Prostate gland (tissue), 2 donors: ENCODE measurements around the gene ALDH16A1. TPM values are rescaled to one million over a fixed set of nuclear protein-coding genes. Genes with fewer than 3 reads are reported as not detected.

Experiments used
- DNase-seq: peaks from one replicate; pipeline ENCODE4 v3.0.0-alpha.2; 2019; ENCODE audit warnings: low spot score
- H3K27ac ChIP-seq, 2 donors: fragments of 200-600 bp; sonication (generic); 2 replicates each; pipeline ENCODE4 v1.5.1; 2017 to 2019
- H3K27me3 ChIP-seq: fragments of 200-600 bp; sonication (generic); replicated peaks from 2 replicates; pipeline ENCODE4 v1.5.1; 2019; ENCODE audit not compliant: insufficient read depth
- H3K36me3 ChIP-seq, 2 donors: fragments of 200-600 bp; sonication (generic); 1 replicate in 1 of 2; 2 replicates in 1 of 2; pipeline versions ENCODE4 v1.5.1 to v1.8.1; 2017 to 2019
- H3K4me1 ChIP-seq: fragments of 200-600 bp; sonication (generic); replicated peaks from 2 replicates; pipeline ENCODE4 v1.5.1; 2019
- H3K4me3 ChIP-seq, 2 donors: fragments of 200-600 bp; sonication (generic); 2 replicates each; pipeline ENCODE4 v1.5.1; 2017 to 2019
- H3K9me3 ChIP-seq: fragments of 200-600 bp; sonication (generic); 2 replicates; pipeline ENCODE4 v1.5.1; 2017
- CTCF ChIP-seq, 4 experiments: fragments of 200-600 bp in 2 of 4; fragments of 450-650 bp in 2 of 4; sonication (generic) in 2 of 4; IDR thresholded peaks; 1 replicate in 3 of 4; 2 replicates in 1 of 4; pipeline ENCODE4 v1.5.1; 2016 to 2019; ENCODE audit warnings: antibody characterized with exemption in 4 of 4, mild to moderate bottlenecking in 2 of 4, moderate library complexity in 2 of 4
- POLR2A ChIP-seq: fragments of 450-650 bp; IDR thresholded peaks from one replicate; pipeline ENCODE4 v1.6.1; 2016; ENCODE audit warnings: antibody characterized with exemption, mild to moderate bottlenecking
- POLR2AphosphoS5 ChIP-seq: sonication (generic); formaldehyde crosslinking; IDR thresholded peaks from one replicate; pipeline ENCODE4 v1.6.1; 2017; ENCODE audit warnings: antibody characterized with exemption
- WGBS: methylation state at CpG from one replicate; pipeline ENCODE4 v1.1.5; 2018; 5-methylcytosine and 5-hydroxymethylcytosine counted together
- intact Hi-C: fragments of 100-400 bp; cut with DNase I; formaldehyde crosslinking; loops from one replicate; pipeline ENCODE4 v1.14.2; 2022
- total RNA-seq, 2 donors: library from RNA; depleted of rRNA; stranded (reverse); fragments of >200 nt; gene quantifications; one replicate each; pipeline ENCODE4 v1.1.0, GENCODE V29; 2016

The ALDH16A1 gene
- total RNA-seq, 2 donors from 2014 or later: 24.3 to 42.0 TPM

GRCh38 chr19:49434907-49435583 is 18.0 kb upstream of the ALDH16A1 start:
- intact Hi-C loops: no loop called here
- H3K4me1 ChIP-seq: no peaks in the 10 kb centered on the region
- H3K9me3 ChIP-seq: no peaks in the 10 kb centered on the region
- H3K27ac ChIP-seq: no peak overlapping the region
- DNase-seq: no peak
- no peak overlapping the region for H3K4me3 ChIP-seq
- peaks cover 44% of the 10 kb centered on the region for H3K27me3 ChIP-seq
- whole genome bisulfite sequencing: 89% methylated on average over 18 of the region's 18 CpGs
- TF ChIP-seq POLR2AphosphoS5 (no peak), POLR2A (no peak), CTCF (IDR thresholded peaks at IDR 0.05) (no peak)
- no peaks in the 10 kb centered on the region for H3K36me3 ChIP-seq

- DNase-seq: no peak
- TF ChIP-seq POLR2AphosphoS5: no peak
- no peak for TF ChIP-seq CTCF (IDR thresholded peaks at IDR 0.05)
- TF ChIP-seq POLR2A: no peak
- no peak overlapping the region for H3K27ac ChIP-seq
- H3K36me3 ChIP-seq: no peaks in the 10 kb centered on the region
- no peak overlapping the region for H3K4me3 ChIP-seq
- no peaks in the 10 kb centered on the region for H3K9me3 ChIP-seq
- WGBS: 88% methylated on average over 10 of the region's 10 CpGs
- no peaks in the 10 kb centered on the region for H3K4me1 ChIP-seq
- peaks cover 45% of the 10 kb centered on the region for H3K27me3 ChIP-seq
- intact Hi-C loops: no loop called here
Measured at GRCh38 chr19:49435670-49436069, 17.4 kb upstream of the ALDH16A1 start.

- Histone ChIP-seq H3K27ac (no peak overlapping the region), H3K36me3 (no peaks in the 10 kb centered on the region), H3K27me3 (peaks cover 42% of the 10 kb centered on the region), H3K4me3 (no peak overlapping the region), H3K4me1 (no peaks in the 10 kb centered on the region), H3K9me3 (no peaks in the 10 kb centered on the region)
- no peak for DNase-seq
- WGBS: 13% methylated on average over 42 of the region's 42 CpGs
- intact Hi-C loops: no loop called here
- TF ChIP-seq POLR2AphosphoS5 (no peak), CTCF (IDR thresholded peaks at IDR 0.05) (no peak), POLR2A (no peak)
Measured at GRCh38 chr19:49436381-49437017, 16.5 kb upstream of the ALDH16A1 start.

- DNase-seq: no peak
- 15% methylated on average over 8 of the region's 8 CpGs for WGBS
- H3K27me3 ChIP-seq: peaks cover 39% of the 10 kb centered on the region
- no peaks in the 10 kb centered on the region for H3K4me1 ChIP-seq
- TF ChIP-seq CTCF (IDR thresholded peaks at IDR 0.05) (no peak), POLR2A (no peak), POLR2AphosphoS5 (no peak)
- no peaks in the 10 kb centered on the region for H3K36me3 ChIP-seq
- no peak overlapping the region for H3K27ac ChIP-seq
- intact Hi-C loops: no loop called here
- H3K9me3 ChIP-seq: no peaks in the 10 kb centered on the region
- no peak overlapping the region for H3K4me3 ChIP-seq
Measured at GRCh38 chr19:49437231-49437630, 15.8 kb upstream of the ALDH16A1 start.

GRCh38 chr19:49438261-49438660 is 14.8 kb upstream of the ALDH16A1 start:
- no peak for DNase-seq
- no peak overlapping the region for H3K4me3 ChIP-seq
- TF ChIP-seq POLR2AphosphoS5: no peak
- no peak for TF ChIP-seq CTCF (IDR thresholded peaks at IDR 0.05)
- TF ChIP-seq POLR2A: no peak
- no peak overlapping the region for H3K27ac ChIP-seq
- no peaks in the 10 kb centered on the region for H3K4me1 ChIP-seq
- peaks cover 31% of the 10 kb centered on the region for H3K27me3 ChIP-seq
- intact Hi-C loops: no loop called here
- H3K36me3 ChIP-seq: no peaks in the 10 kb centered on the region
- 9% methylated on average over 6 of the region's 6 CpGs for WGBS
- H3K9me3 ChIP-seq: no peaks in the 10 kb centered on the region
